Endothelial cell of umbilical vein (primary cell): ENCODE results near the gene ZNF396. TPM values are rescaled to one million over a fixed set of nuclear protein-coding genes. Genes with fewer than 3 reads are reported as not detected.

ENCODE experiments used
- BruUV-seq: library from RNA; stranded (reverse); fragments of 400-500 nt; replicated peaks from 2 replicates; lab custom pipeline; 2021; lab: Mats Ljungman, UMichigan
- CTCF ChIA-PET: fragments of 300-600, 350-600 bp; sonication (Branson Sonifier 250); formaldehyde crosslinking; loops from one replicate; lab custom pipeline; 2021; ENCODE audit warnings: antibody characterized with exemption, inconsistent platforms; lab: Charles Lee
- POLR2A ChIA-PET: fragments of 300-600, 350-600 bp; sonication (Branson Sonifier 250); formaldehyde crosslinking; loops from one replicate; lab custom pipeline; 2021; ENCODE audit warnings: antibody characterized with exemption, inconsistent platforms; lab: Charles Lee
- DNase-seq: peaks from one replicate; pipeline ENCODE4 v3.0.0-alpha.2; 2011; ENCODE audit warnings: low read depth, low spot score
- FAIRE-seq: peaks from 2 replicates; lab custom pipeline; 2011; peaks lifted over from hg19 to GRCh38; lab: Jason Lieb, UNC
- H2AFZ ChIP-seq: 2 replicates; pipeline ENCODE4 v1.6.0; 2012; ENCODE audit warnings: low read depth, low read length, control low read depth, inconsistent platforms
- H3K27ac ChIP-seq: 2 replicates; pipeline ENCODE4 v1.5.1; 2011; ENCODE audit warnings: low read depth, mild to moderate bottlenecking, control low read depth, low read length, moderate library complexity; ENCODE audit not compliant: insufficient read depth
- H3K27me3 ChIP-seq, 2 experiments: 2 replicates each; pipeline versions ENCODE4 v1.6.0 to v1.6.1; 2011; ENCODE audit warnings: low read length in 2 of 2, mixed read lengths in 1 of 2; ENCODE audit not compliant: control insufficient read depth in 2 of 2, insufficient read depth in 2 of 2
- H3K36me3 ChIP-seq, 2 experiments: 2 replicates in 1 of 2; 3 replicates in 1 of 2; pipeline ENCODE4 v1.5.1; 2011; ENCODE audit warnings: low read length in 2 of 2, mild to moderate bottlenecking in 1 of 2, moderate library complexity in 1 of 2; ENCODE audit not compliant: control insufficient read depth in 2 of 2, insufficient read depth in 2 of 2; ENCODE audit errors: extremely low read depth in 1 of 2
- H3K4me1 ChIP-seq: 3 replicates; pipeline ENCODE4 v1.5.1; 2011; ENCODE audit warnings: mild to moderate bottlenecking, low read length; ENCODE audit not compliant: control insufficient read depth, insufficient read depth; ENCODE audit errors: extremely low read depth
- H3K4me2 ChIP-seq: 2 replicates; pipeline ENCODE4 v1.6.1; 2011; ENCODE audit warnings: low read length, control low read depth, mixed read lengths; ENCODE audit not compliant: insufficient read depth
- H3K4me3 ChIP-seq, 3 experiments: fragments of 200-600 bp in 1 of 3; sonication (generic), shearing (Covaris generic) in 1 of 3; replicated peaks in 1 of 3; 2 replicates each; pipeline ENCODE4 v1.5.1; 2011 to 2016; ENCODE audit warnings: control low read depth in 3 of 3, low read length in 3 of 3, mild to moderate bottlenecking in 2 of 3, inconsistent platforms in 1 of 3, low read depth in 1 of 3, moderate library complexity in 1 of 3; ENCODE audit not compliant: insufficient read depth in 1 of 3
- H3K79me2 ChIP-seq: 2 replicates; pipeline ENCODE4 v1.6.0; 2012; ENCODE audit warnings: low read length, inconsistent platforms; ENCODE audit not compliant: control insufficient read depth, insufficient read depth
- H3K9ac ChIP-seq: replicated peaks from 2 replicates; pipeline ENCODE3; 2011; ENCODE audit warnings: low read length, control low read depth; ENCODE audit not compliant: insufficient read depth; ENCODE audit errors: extremely low read depth
- H3K9me1 ChIP-seq: replicated peaks from 3 replicates; pipeline ENCODE4 v1.6.0; 2011; ENCODE audit warnings: mild to moderate bottlenecking, low read length; ENCODE audit not compliant: control insufficient read depth, insufficient read depth; ENCODE audit errors: extremely low read depth
- H3K9me3 ChIP-seq: replicated peaks from 2 replicates; pipeline ENCODE4 v1.5.1; 2012; ENCODE audit warnings: low read length, inconsistent platforms; ENCODE audit not compliant: control insufficient read depth, insufficient read depth
- H4K20me1 ChIP-seq: replicated peaks from 2 replicates; pipeline ENCODE3; 2011; ENCODE audit warnings: mild to moderate bottlenecking, low read length; ENCODE audit not compliant: control insufficient read depth, insufficient read depth; ENCODE audit errors: extremely low read depth
- CTCF ChIP-seq, 2 donors: IDR thresholded peaks; 1 replicate in 1 of 2; 2 replicates in 1 of 2; pipeline ENCODE4 v1.5.1; 2011; ENCODE audit warnings: low read length in 2 of 2, mild to moderate bottlenecking in 2 of 2, moderate library complexity in 2 of 2, control low read depth in 1 of 2, inconsistent platforms in 1 of 2, low read depth in 1 of 2; ENCODE audit not compliant: insufficient read depth in 1 of 2; ENCODE audit errors: extremely low read depth in 1 of 2
- EZH2 ChIP-seq: IDR thresholded peaks from 2 replicates; pipeline ENCODE4 v1.6.1; 2012; ENCODE audit warnings: borderline replicate concordance, low read depth, mild to moderate bottlenecking, moderate library complexity, low read length, inconsistent platforms; ENCODE audit not compliant: severe bottlenecking
- FOS ChIP-seq: IDR thresholded peaks from 2 replicates; pipeline ENCODE4 v1.6.1; 2011; ENCODE audit warnings: mild to moderate bottlenecking, low read length, moderate library complexity, borderline replicate concordance; ENCODE audit not compliant: insufficient read depth
- GATA2 ChIP-seq: IDR thresholded peaks from 2 replicates; pipeline ENCODE4 v1.7.0; 2011; ENCODE audit warnings: low read depth, mild to moderate bottlenecking, moderate library complexity, mixed read lengths, low read length; ENCODE audit not compliant: insufficient read length, insufficient read depth
- JUN ChIP-seq: IDR thresholded peaks from 2 replicates; pipeline ENCODE4 v1.6.1; 2011; ENCODE audit warnings: borderline replicate concordance, low read depth; ENCODE audit not compliant: insufficient read length, insufficient read depth
- MAX ChIP-seq: IDR thresholded peaks from 2 replicates; pipeline ENCODE4 v1.6.1; 2011; ENCODE audit not compliant: insufficient read depth, insufficient read length
- MYC ChIP-seq: IDR thresholded peaks from one replicate; pipeline ENCODE4 v1.6.1; 2011; ENCODE audit warnings: mild to moderate bottlenecking, low read depth, low read length
- POLR2A ChIP-seq: IDR thresholded peaks from 2 replicates; pipeline ENCODE4 v1.6.1; 2012; ENCODE audit warnings: low read depth, mild to moderate bottlenecking, control low read depth, low read length
- POLR2AphosphoS5 ChIP-seq: IDR thresholded peaks from 2 replicates; pipeline ENCODE4 v1.6.1; 2012; ENCODE audit warnings: low read depth, mild to moderate bottlenecking, control low read depth, low read length, moderate library complexity; ENCODE audit not compliant: insufficient read depth
- dilution Hi-C: fragments of 300-500 bp; cut with MboI; formaldehyde crosslinking; loops from one replicate; pipeline ENCODE4 v1.15.0; 2019; ENCODE audit warnings: low sequenced_read_pairs; ENCODE audit not compliant: extremely low pct_ligation_motif_present
- intact Hi-C: fragments of 100-400 bp; cut with micrococcal nuclease; formaldehyde crosslinking; loops from one replicate; pipeline ENCODE4 v1.10.0; 2022
- polyA plus RNA-seq, 4 experiments: library from polyadenylated mRNA; depleted of rRNA in 3 of 4; stranded (reverse) in 3 of 4; unstranded in 1 of 4; fragments of >200 nt; gene quantifications; 2 replicates each; pipeline versions ENCODE4 v1.2.1 to v1.2.3, GENCODE V29; 2011 to 2012; ENCODE audit warnings: missing spikeins in 1 of 4
- total RNA-seq: library from RNA; stranded (reverse); gene quantifications from 2 replicates; pipeline ENCODE4 v1.2.3, GENCODE V29; 2021

The ZNF396 gene
- total and polyA plus RNA-seq, 2 donors (not counting 3 experiments of a cell fraction or from before 2014, with no cell fraction given): 0.28 to 0.44 TPM

GRCh38 chr18:35352283-35352682 is 24.9 kb downstream of the ZNF396 start:
- intact Hi-C loops: loop anchor here (10.0 kb wide), 1 partner anchor 487 kb away; no protein-coding TSS in a partner anchor
- Histone ChIP-seq H4K20me1 (no peaks in the 10 kb centered on the region), H3K9me3 (no peaks in the 10 kb centered on the region), H2AFZ (no peak overlapping the region), H3K27me3 (no peaks in the 10 kb centered on the region), H3K9ac (no peak overlapping the region), H3K4me2 (no peak overlapping the region), H3K4me1 (no peaks in the 10 kb centered on the region), H3K27ac (no peak overlapping the region), H3K36me3 (no peaks in the 10 kb centered on the region), H3K4me3 (no peak overlapping the region), H3K9me1 (no peaks in the 10 kb centered on the region), H3K79me2 (no peaks in the 10 kb centered on the region)
- TF ChIP-seq EZH2: no peak
- no peak for TF ChIP-seq FOS
- TF ChIP-seq MAX: no peak
- TF ChIP-seq POLR2A: no peak
- no peak for TF ChIP-seq POLR2AphosphoS5
- TF ChIP-seq GATA2: no peak
- no peak for TF ChIP-seq MYC
- TF ChIP-seq CTCF (IDR thresholded peaks at IDR 0.05; ENCODE audit: extremely low read depth in 1 of 2, insufficient read depth in 1 of 2, low read depth in 1 of 2, low read length in 2 of 2): no peak
- TF ChIP-seq JUN: no peak
- CTCF ChIA-PET: no interaction called here
- dilution Hi-C loops: no loop called here
- POLR2A ChIA-PET: no interaction called here
- FAIRE-seq (no peak), DNase-seq (no peak)
- BruUV-seq: no TSS peak
